ENCODE measurements around the gene NFATC2.

Gene NFATC2

GRCh38 chr20:51536116-51537069, 6.1 kb downstream of the NFATC2 start:
- DNase-seq = no peak

- DNase-seq = no peak
Measured at GRCh38 chr20:51535674-51536073, 6.8 kb downstream of the NFATC2 start.

GRCh38 chr20:51535075-51535386, 7.5 kb downstream of the NFATC2 start:
- peak in 2 of 14 donors; percentile 4 to 17 for DNase-seq

- no peak for DNase-seq
Measured at GRCh38 chr20:51533291-51534172, 9.0 kb downstream of the NFATC2 start.

- DNase-seq = peak in 11 of 14 donors; percentile 8 to 81 (median 55)
Measured at GRCh38 chr20:51532577-51533191, 9.8 kb downstream of the NFATC2 start.

- DNase-seq = no peak
Measured at GRCh38 chr20:51531712-51532456, 10.6 kb downstream of the NFATC2 start.

GRCh38 chr20:51531141-51531710, 11.3 kb downstream of the NFATC2 start:
- peak in 2 of 14 donors; percentile 4 to 26 for DNase-seq

- DNase-seq = no peak
Measured at GRCh38 chr20:51529758-51530157, 12.8 kb downstream of the NFATC2 start.

- DNase-seq = no peak
Measured at GRCh38 chr20:51529081-51529681, 13.3 kb downstream of the NFATC2 start.

GRCh38 chr20:51528263-51529027, 14.1 kb downstream of the NFATC2 start:
- no peak for DNase-seq

- DNase-seq = no peak
Measured at GRCh38 chr20:51526754-51527153, 15.8 kb downstream of the NFATC2 start.

GRCh38 chr20:51526106-51526470, 16.4 kb downstream of the NFATC2 start:
- DNase-seq = no peak

GRCh38 chr20:51525241-51526105, 17.0 kb downstream of the NFATC2 start:
- peak in 4 of 14 donors; percentile 17 to 33 (median 27) for DNase-seq

- no peak for DNase-seq
Measured at GRCh38 chr20:51523276-51524013, 19.1 kb downstream of the NFATC2 start.

- DNase-seq = no peak
Measured at GRCh38 chr20:51522207-51522606, 20.3 kb downstream of the NFATC2 start.

- DNase-seq = no peak
Measured at GRCh38 chr20:51517839-51518238, 24.7 kb downstream of the NFATC2 start.

GRCh38 chr20:51516855-51517254, 25.7 kb downstream of the NFATC2 start:
- DNase-seq = no peak

- no peak for DNase-seq
Measured at GRCh38 chr20:51514836-51515235, 27.7 kb downstream of the NFATC2 start.

GRCh38 chr20:51514249-51514648, 28.3 kb downstream of the NFATC2 start:
- no peak for DNase-seq
